ENCODE results near the gene GLT1D1.

GLT1D1 gene

DNA sequence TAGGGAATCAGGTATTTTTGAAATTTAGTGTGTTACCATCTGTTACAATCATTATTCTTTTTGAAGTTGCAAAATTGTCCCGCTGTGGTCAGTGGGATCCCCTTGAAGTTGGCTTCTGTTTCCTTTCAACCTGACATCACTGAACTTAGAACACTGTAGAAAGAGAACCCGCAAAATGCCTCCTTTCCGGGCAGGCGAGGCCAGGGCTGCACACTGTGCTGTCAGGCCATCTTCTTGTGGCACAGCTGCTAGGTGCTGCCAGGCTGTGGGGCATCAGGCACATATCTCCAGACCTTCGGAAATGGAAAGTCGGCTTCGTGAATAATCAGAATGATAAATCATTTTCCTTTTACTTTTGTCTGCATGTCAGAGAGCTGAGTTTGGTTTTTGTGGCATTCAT lies 103.5 kb downstream of the GLT1D1 start:
- no peak overlapping the region for H3K18ac ChIP-seq (ENCODE audit: low read length)
- H3K79me1 ChIP-seq (ENCODE audit: low read length), result no peaks in the 10 kb centered on the region
- H3K79me2 ChIP-seq (ENCODE audit: control insufficient read depth, insufficient read depth, low read length, poor library complexity), result no peaks in the 10 kb centered on the region
- no peak overlapping the region for H3K23ac ChIP-seq (ENCODE audit: low read length)
- no peaks in the 10 kb centered on the region for H3K27me3 ChIP-seq (ENCODE audit: insufficient read depth, low read length)
- H2BK120ac ChIP-seq (ENCODE audit: insufficient read depth, low read length, poor library complexity), result no peak overlapping the region
- no peak overlapping the region for H2AFZ ChIP-seq (ENCODE audit: insufficient read depth, low read length, poor library complexity)
- H3K4me1 ChIP-seq (ENCODE audit: control insufficient read depth in 1 of 2, insufficient read depth in 2 of 2, low read length in 2 of 2), result no peaks in the 10 kb centered on the region
- H4K8ac ChIP-seq (ENCODE audit: low read depth, low read length), result no peak overlapping the region
- H4K91ac ChIP-seq (ENCODE audit: low read depth, low read length), result no peak overlapping the region
- H3K9me3 ChIP-seq (ENCODE audit: insufficient read depth, low read depth, low read length), result peaks cover 2% of the 10 kb centered on the region
- no peak overlapping the region for H3K27ac ChIP-seq (ENCODE audit: low read depth, low read length)
- H4K12ac ChIP-seq (ENCODE audit: low read depth, low read length), result no peak overlapping the region
- no peak overlapping the region for H3K4me2 ChIP-seq (ENCODE audit: low read length)
- H3K36me3 ChIP-seq (ENCODE audit: control insufficient read depth in 1 of 2, insufficient read depth in 2 of 2, low read length in 2 of 2), result no peaks in the 10 kb centered on the region
- no peak overlapping the region for H3K14ac ChIP-seq (ENCODE audit: low read length)
- H2AK5ac ChIP-seq (ENCODE audit: low read length), result no peak overlapping the region
- no peak for DNase-seq
- no peak overlapping the region for H3K4ac ChIP-seq (ENCODE audit: low read depth, low read length)
- WGBS (ENCODE audit: extremely low coverage, insufficient coverage, insufficient read length), result no CpG with 5 or more reads among the region's 7 CpGs
- H3K4me3 ChIP-seq (ENCODE audit: low read depth, low read length), result no peak overlapping the region
- H2BK5ac ChIP-seq (ENCODE audit: low read depth, low read length, poor library complexity), result no peak overlapping the region
- H3K9ac ChIP-seq (ENCODE audit: low read length), result no peak overlapping the region
- no peak overlapping the region for H2BK12ac ChIP-seq (ENCODE audit: low read length)

DNA sequence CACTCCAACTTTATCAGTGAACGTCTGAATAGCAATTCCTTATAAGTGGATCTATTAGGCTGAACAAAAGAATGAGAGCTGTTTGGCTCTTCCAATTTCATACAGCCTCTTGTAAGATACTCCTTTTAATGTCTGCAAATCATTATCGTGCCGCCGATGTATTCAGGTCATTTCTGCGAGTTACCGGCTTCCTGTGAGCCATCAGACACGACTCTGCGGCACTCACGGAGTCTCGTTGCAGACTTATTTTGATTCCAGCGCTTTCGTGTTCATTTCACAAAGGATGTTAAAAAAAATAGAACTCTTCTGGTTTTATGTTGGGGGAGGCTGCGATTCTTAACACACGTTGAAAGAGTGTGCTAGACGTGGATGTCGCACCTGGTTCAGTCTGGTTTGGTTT lies 106.6 kb downstream of the GLT1D1 start:
- Histone ChIP-seq H3K4me3 (ENCODE audit: low read depth, low read length) (no peak overlapping the region), H4K8ac (ENCODE audit: low read depth, low read length) (no peak overlapping the region), H4K91ac (ENCODE audit: low read depth, low read length) (no peak overlapping the region), H3K4me2 (ENCODE audit: low read length) (no peak overlapping the region), H3K36me3 (ENCODE audit: control insufficient read depth in 1 of 2, insufficient read depth in 2 of 2, low read length in 2 of 2) (no peaks in the 10 kb centered on the region), H3K9me3 (ENCODE audit: insufficient read depth, low read depth, low read length) (no peaks in the 10 kb centered on the region), H2BK12ac (ENCODE audit: low read length) (no peak overlapping the region), H3K4me1 (ENCODE audit: control insufficient read depth in 1 of 2, insufficient read depth in 2 of 2, low read length in 2 of 2) (no peaks in the 10 kb centered on the region), H2BK5ac (ENCODE audit: low read depth, low read length, poor library complexity) (no peak overlapping the region), H3K79me1 (ENCODE audit: low read length) (no peaks in the 10 kb centered on the region), H3K4ac (ENCODE audit: low read depth, low read length) (no peak overlapping the region), H3K27me3 (ENCODE audit: insufficient read depth, low read length) (no peaks in the 10 kb centered on the region), H3K18ac (ENCODE audit: low read length) (no peak overlapping the region), H3K23ac (ENCODE audit: low read length) (no peak overlapping the region), H2AK5ac (ENCODE audit: low read length) (no peak overlapping the region), H2AFZ (ENCODE audit: insufficient read depth, low read length, poor library complexity) (no peak overlapping the region), H4K12ac (ENCODE audit: low read depth, low read length) (no peak overlapping the region), H3K9ac (ENCODE audit: low read length) (no peak overlapping the region), H2BK120ac (ENCODE audit: insufficient read depth, low read length, poor library complexity) (no peak overlapping the region), H3K79me2 (ENCODE audit: control insufficient read depth, insufficient read depth, low read length, poor library complexity) (no peaks in the 10 kb centered on the region), H3K27ac (ENCODE audit: low read depth, low read length) (no peak overlapping the region), H3K14ac (ENCODE audit: low read length) (no peak overlapping the region)
- DNase-seq, result no peak
- WGBS (ENCODE audit: extremely low coverage, insufficient coverage, insufficient read length), result no CpG with 5 or more reads among the region's 16 CpGs

DNA sequence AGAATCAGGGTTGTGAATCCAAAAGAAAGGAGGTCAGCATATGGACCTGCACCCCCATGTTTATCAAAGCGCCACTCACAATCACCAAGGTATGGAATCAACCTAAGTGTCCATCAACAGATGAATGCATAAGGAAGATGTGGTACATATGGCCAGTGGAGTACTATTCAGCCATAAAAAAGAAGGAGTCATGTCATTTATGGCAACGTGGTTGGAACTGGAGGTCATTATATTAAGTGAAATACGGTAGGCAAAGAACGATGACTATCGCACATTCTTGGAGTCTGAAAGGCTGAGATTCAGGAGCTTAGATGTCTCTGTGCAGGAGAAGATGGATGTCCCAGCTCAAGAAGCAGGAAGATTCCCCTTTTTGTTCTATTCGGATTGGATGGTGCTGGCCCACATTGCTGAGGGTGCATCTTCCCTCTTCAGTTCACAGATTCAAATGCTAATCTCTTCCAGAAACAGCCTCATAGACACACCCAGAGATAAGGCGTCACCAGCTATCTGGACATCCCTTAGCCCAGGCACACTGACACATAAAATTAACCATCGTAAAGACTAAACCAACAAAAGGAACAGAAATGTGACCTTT lies 108.1 kb downstream of the GLT1D1 start:
- no peak overlapping the region for H3K18ac ChIP-seq (ENCODE audit: low read length)
- H2AK5ac ChIP-seq (ENCODE audit: low read length), result no peak overlapping the region
- no peaks in the 10 kb centered on the region for H3K36me3 ChIP-seq (ENCODE audit: control insufficient read depth in 1 of 2, insufficient read depth in 2 of 2, low read length in 2 of 2)
- no peak overlapping the region for H3K23ac ChIP-seq (ENCODE audit: low read length)
- H3K79me2 ChIP-seq (ENCODE audit: control insufficient read depth, insufficient read depth, low read length, poor library complexity), result no peaks in the 10 kb centered on the region
- no peak overlapping the region for H3K9ac ChIP-seq (ENCODE audit: low read length)
- H2AFZ ChIP-seq (ENCODE audit: insufficient read depth, low read length, poor library complexity), result no peak overlapping the region
- no peak overlapping the region for H2BK5ac ChIP-seq (ENCODE audit: low read depth, low read length, poor library complexity)
- H3K27ac ChIP-seq (ENCODE audit: low read depth, low read length), result no peak overlapping the region
- peaks cover 3% of the 10 kb centered on the region for H3K9me3 ChIP-seq (ENCODE audit: insufficient read depth, low read depth, low read length)
- H3K4me1 ChIP-seq (ENCODE audit: control insufficient read depth in 1 of 2, insufficient read depth in 2 of 2, low read length in 2 of 2), result no peaks in the 10 kb centered on the region
- no peak overlapping the region for H2BK120ac ChIP-seq (ENCODE audit: insufficient read depth, low read length, poor library complexity)
- no peak overlapping the region for H3K4me3 ChIP-seq (ENCODE audit: low read depth, low read length)
- no peak for DNase-seq
- no peaks in the 10 kb centered on the region for H3K27me3 ChIP-seq (ENCODE audit: insufficient read depth, low read length)
- H4K91ac ChIP-seq (ENCODE audit: low read depth, low read length), result no peak overlapping the region
- H3K79me1 ChIP-seq (ENCODE audit: low read length), result no peaks in the 10 kb centered on the region
- H2BK12ac ChIP-seq (ENCODE audit: low read length), result no peak overlapping the region
- H3K4ac ChIP-seq (ENCODE audit: low read depth, low read length), result no peak overlapping the region
- WGBS (ENCODE audit: extremely low coverage, insufficient coverage, insufficient read length), result no CpG with 5 or more reads among the region's 8 CpGs
- no peak overlapping the region for H4K8ac ChIP-seq (ENCODE audit: low read depth, low read length)
- no peak overlapping the region for H3K14ac ChIP-seq (ENCODE audit: low read length)
- no peak overlapping the region for H4K12ac ChIP-seq (ENCODE audit: low read depth, low read length)
- no peak overlapping the region for H3K4me2 ChIP-seq (ENCODE audit: low read length)

- Histone ChIP-seq H3K4me1 (ENCODE audit: control insufficient read depth in 1 of 2, insufficient read depth in 2 of 2, low read length in 2 of 2) (no peaks in the 10 kb centered on the region), H3K27me3 (ENCODE audit: insufficient read depth, low read length) (no peaks in the 10 kb centered on the region), H3K9ac (ENCODE audit: low read length) (no peak overlapping the region), H3K27ac (ENCODE audit: low read depth, low read length) (no peak overlapping the region), H3K4ac (ENCODE audit: low read depth, low read length) (no peak overlapping the region), H2AFZ (ENCODE audit: insufficient read depth, low read length, poor library complexity) (no peak overlapping the region), H3K9me3 (ENCODE audit: insufficient read depth, low read depth, low read length) (peaks cover 3% of the 10 kb centered on the region), H2BK5ac (ENCODE audit: low read depth, low read length, poor library complexity) (no peak overlapping the region), H3K36me3 (ENCODE audit: control insufficient read depth in 1 of 2, insufficient read depth in 2 of 2, low read length in 2 of 2) (no peaks in the 10 kb centered on the region), H3K79me1 (ENCODE audit: low read length) (no peaks in the 10 kb centered on the region), H4K8ac (ENCODE audit: low read depth, low read length) (no peak overlapping the region), H3K4me3 (ENCODE audit: low read depth, low read length) (no peak overlapping the region), H4K12ac (ENCODE audit: low read depth, low read length) (no peak overlapping the region), H3K4me2 (ENCODE audit: low read length) (no peak overlapping the region), H3K79me2 (ENCODE audit: control insufficient read depth, insufficient read depth, low read length, poor library complexity) (no peaks in the 10 kb centered on the region), H4K91ac (ENCODE audit: low read depth, low read length) (no peak overlapping the region), H2AK5ac (ENCODE audit: low read length) (no peak overlapping the region), H3K14ac (ENCODE audit: low read length) (no peak overlapping the region), H3K18ac (ENCODE audit: low read length) (no peak overlapping the region), H3K23ac (ENCODE audit: low read length) (no peak overlapping the region), H2BK120ac (ENCODE audit: insufficient read depth, low read length, poor library complexity) (no peak overlapping the region), H2BK12ac (ENCODE audit: low read length) (no peak overlapping the region)
- no CpG with 5 or more reads among the region's 11 CpGs for WGBS (ENCODE audit: extremely low coverage, insufficient coverage, insufficient read length)
- no peak for DNase-seq
Observed at GRCh38 chr12:128961957-128962356, 108.7 kb downstream of the GLT1D1 start.

Data from trophoblast cell (in vitro differentiated cells and primary cell).